SU-DHL-6 (cell line): Measurements from ENCODE around the gene PMEPA1.

Source experiments
- H2AFZ ChIP-seq: fragments of 200-600 bp; sonication (generic); 2 replicates; pipeline ENCODE4 v1.6.1; 2014; ENCODE audit warnings: low read depth, mild to moderate bottlenecking, moderate library complexity, mixed read lengths, antibody characterized with exemption, low read length; ENCODE audit not compliant: severe bottlenecking
- H3F3A ChIP-seq: fragments of 200-600 bp; shearing (Covaris generic); 2 replicates; pipeline ENCODE4 v1.6.0; 2016; ENCODE audit warnings: antibody characterized with exemption, mild to moderate bottlenecking; ENCODE audit not compliant: insufficient read depth
- H3K27ac ChIP-seq: fragments of 200-600 bp; sonication (generic); 2 replicates; pipeline ENCODE4 v1.5.1; 2016; ENCODE audit warnings: low read depth, mild to moderate bottlenecking, low read length, moderate library complexity, mixed read lengths
- H3K27me3 ChIP-seq: fragments of 200-600 bp; sonication (generic), shearing (Covaris generic); 2 replicates; pipeline ENCODE4 v1.6.0; 2014; ENCODE audit warnings: mild to moderate bottlenecking, low read length
- H3K36me3 ChIP-seq: fragments of 200-600 bp; sonication (generic); 2 replicates; pipeline ENCODE4 v1.6.1; 2014; ENCODE audit warnings: mild to moderate bottlenecking, low read length, mixed read lengths
- H3K4me2 ChIP-seq: fragments of 300-600, 200-600 bp; shearing (Covaris generic), sonication (generic); 2 replicates; pipeline ENCODE4 v1.6.0; 2014; ENCODE audit warnings: low read length, low read depth, mild to moderate bottlenecking; ENCODE audit not compliant: poor library complexity, severe bottlenecking
- H3K4me3 ChIP-seq: fragments of 200-600 bp; sonication (generic); 2 replicates; pipeline ENCODE4 v1.5.1; 2014; ENCODE audit warnings: antibody characterized with exemption, low read length, mild to moderate bottlenecking, mixed read lengths; ENCODE audit not compliant: insufficient read depth, poor library complexity, severe bottlenecking
- H3K79me2 ChIP-seq: fragments of 200-600 bp; sonication (generic); 2 replicates; pipeline ENCODE4 v1.6.1; 2014; ENCODE audit warnings: mild to moderate bottlenecking, low read length, moderate library complexity; ENCODE audit not compliant: insufficient read depth
- H3K9ac ChIP-seq: fragments of 200-600 bp; sonication (generic); 2 replicates; pipeline ENCODE4 v1.7.0; 2014; ENCODE audit warnings: mild to moderate bottlenecking, low read length
- H3K9me2 ChIP-seq: fragments of 200-600 bp; sonication (generic); replicated peaks from 2 replicates; pipeline ENCODE4 v1.6.1; 2014; ENCODE audit warnings: low read length; ENCODE audit not compliant: insufficient read depth
- H3K9me3 ChIP-seq: fragments of 200-600 bp; sonication (generic); 2 replicates; pipeline ENCODE4 v1.6.1; 2014; ENCODE audit warnings: low read length, mixed read lengths; ENCODE audit not compliant: insufficient read depth
- H4K20me1 ChIP-seq: fragments of 200-600 bp; sonication (generic); 2 replicates; pipeline ENCODE4 v1.6.1; 2014; ENCODE audit warnings: low read depth, mild to moderate bottlenecking, antibody characterized with exemption, low read length, moderate library complexity, mixed read lengths
- CTCF ChIP-seq: fragments of 200-600 bp; sonication (generic); IDR thresholded peaks from one replicate; pipeline ENCODE4 v1.5.1; 2017; ENCODE audit warnings: antibody characterized with exemption, mild to moderate bottlenecking, low read length, moderate library complexity; ENCODE audit not compliant: insufficient read depth, poor library complexity, severe bottlenecking
- EZH2phosphoT487 ChIP-seq: fragments of 200-600 bp; sonication (generic), shearing (Covaris generic); conservative IDR thresholded peaks from 2 replicates; pipeline ENCODE4 v1.6.1; 2018; ENCODE audit warnings: mild to moderate bottlenecking, antibody characterized with exemption, low read length, moderate library complexity, mixed read lengths

The PMEPA1 gene

GRCh38 chr20:57638173-57638894 is 71.5 kb downstream of the PMEPA1 start:
- no peak overlapping the region for H2AFZ ChIP-seq
- H3K79me2 ChIP-seq, result no peaks in the 10 kb centered on the region
- H3K27ac ChIP-seq, result no peak overlapping the region
- H3K4me2 ChIP-seq, result no peak overlapping the region
- TF ChIP-seq CTCF (no peak), EZH2phosphoT487 (no peak)
- no peaks in the 10 kb centered on the region for H3K9me2 ChIP-seq
- no peaks in the 10 kb centered on the region for H3K9me3 ChIP-seq
- no peaks in the 10 kb centered on the region for H3K36me3 ChIP-seq
- no peak overlapping the region for H3K9ac ChIP-seq
- no peaks in the 10 kb centered on the region for H4K20me1 ChIP-seq
- H3K27me3 ChIP-seq, result 0 out of 2 replicates have a peak, but pooled peaks cover 2% of the 10 kb centered on the region
- H3F3A ChIP-seq, result no peaks in the 10 kb centered on the region
- H3K4me3 ChIP-seq, result no peak overlapping the region

- H3K79me2 ChIP-seq, result no peaks in the 10 kb centered on the region
- H3K27me3 ChIP-seq, result peaks cover 2% of the 10 kb centered on the region; the same call in 1 of the 2 replicates
- H3K9me2 ChIP-seq, result no peaks in the 10 kb centered on the region
- no peak overlapping the region for H3K4me2 ChIP-seq
- no peak overlapping the region for H3K4me3 ChIP-seq
- no peaks in the 10 kb centered on the region for H3K36me3 ChIP-seq
- no peaks in the 10 kb centered on the region for H3K9me3 ChIP-seq
- no peak overlapping the region for H3K9ac ChIP-seq
- H2AFZ ChIP-seq, result no peak overlapping the region
- no peaks in the 10 kb centered on the region for H3F3A ChIP-seq
- no peak for TF ChIP-seq CTCF
- no peak for TF ChIP-seq EZH2phosphoT487
- H3K27ac ChIP-seq, result no peak overlapping the region
- no peaks in the 10 kb centered on the region for H4K20me1 ChIP-seq
Observed at GRCh38 chr20:57633945-57634491, 75.8 kb downstream of the PMEPA1 start.

GRCh38 chr20:57632286-57632685 is 77.5 kb downstream of the PMEPA1 start:
- H3K4me2 ChIP-seq, result no peak overlapping the region
- H3K4me3 ChIP-seq, result no peak overlapping the region
- H4K20me1 ChIP-seq, result no peaks in the 10 kb centered on the region

More at GRCh38 chr20:57632286-57632685, 77.5 kb downstream of the PMEPA1 start:
- no peak overlapping the region for H2AFZ ChIP-seq
- no peaks in the 10 kb centered on the region for H3K9me2 ChIP-seq
- no peak overlapping the region for H3K9ac ChIP-seq
- no peaks in the 10 kb centered on the region for H3K9me3 ChIP-seq
- no peak overlapping the region for H3K27ac ChIP-seq
- no peaks in the 10 kb centered on the region for H3K36me3 ChIP-seq
- TF ChIP-seq EZH2phosphoT487 (no peak), CTCF (no peak)
- H3K79me2 ChIP-seq, result no peaks in the 10 kb centered on the region
- H3K27me3 ChIP-seq, result peaks cover 2% of the 10 kb centered on the region; the same call in 1 of the 2 replicates
- no peaks in the 10 kb centered on the region for H3F3A ChIP-seq
